ENCODE measurements around the gene HLA-C. TPM values are rescaled to one million over a fixed set of nuclear protein-coding genes. Genes with fewer than 3 reads are reported as not detected.

Gene HLA-C
- total RNA-seq, 1 experiment from 2014 or later: 52.0 TPM

DNA sequence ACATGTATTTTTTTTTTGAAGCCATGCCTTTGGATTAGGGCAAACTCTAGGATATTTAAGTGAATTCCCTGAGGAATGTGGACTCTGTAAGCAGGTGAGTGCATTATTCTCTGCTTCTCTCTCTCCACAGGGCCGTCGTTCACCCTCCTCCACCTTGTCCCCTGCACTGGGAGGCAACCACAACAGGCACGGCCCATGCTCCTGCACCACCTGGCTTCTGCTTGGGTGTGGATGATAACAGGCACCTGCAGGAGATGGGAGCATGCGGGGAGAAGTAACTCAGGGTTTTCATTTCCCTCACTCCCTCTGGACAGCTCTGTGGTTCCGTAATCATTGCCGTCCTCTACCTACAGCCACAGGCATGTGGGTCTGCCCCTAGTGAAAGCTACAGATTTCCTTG is 43.4 kb downstream of the HLA-C start:
- in situ Hi-C loops (cut with HindIII; ENCODE audit: low sequenced_read_pairs): no loop called here

DNA sequence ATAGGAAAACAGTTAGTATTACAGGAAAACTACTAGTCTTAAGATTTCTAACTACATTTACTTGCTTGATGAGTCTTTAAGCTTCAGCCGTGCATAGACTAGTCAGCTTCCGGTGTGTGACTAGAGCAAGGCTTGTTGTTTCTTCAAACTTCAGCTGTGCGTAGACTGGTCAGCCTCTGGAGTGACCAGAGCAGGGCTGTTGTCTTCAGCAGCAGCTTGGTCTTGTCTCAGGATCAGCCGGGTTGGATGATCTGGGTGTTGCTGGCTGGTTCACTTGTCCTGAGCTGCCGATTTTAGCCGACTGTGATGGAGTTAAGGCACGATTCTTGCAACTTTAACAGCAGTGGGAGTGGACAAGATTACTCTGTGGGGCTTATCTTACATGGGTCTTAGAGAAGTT is 44.7 kb downstream of the HLA-C start:
- in situ Hi-C loops (cut with HindIII; ENCODE audit: low sequenced_read_pairs): no loop called here

More for the DNA sequence above, 43.4 kb downstream of the HLA-C start:
- DNase-seq (ENCODE audit: low spot score): no peak

DNA sequence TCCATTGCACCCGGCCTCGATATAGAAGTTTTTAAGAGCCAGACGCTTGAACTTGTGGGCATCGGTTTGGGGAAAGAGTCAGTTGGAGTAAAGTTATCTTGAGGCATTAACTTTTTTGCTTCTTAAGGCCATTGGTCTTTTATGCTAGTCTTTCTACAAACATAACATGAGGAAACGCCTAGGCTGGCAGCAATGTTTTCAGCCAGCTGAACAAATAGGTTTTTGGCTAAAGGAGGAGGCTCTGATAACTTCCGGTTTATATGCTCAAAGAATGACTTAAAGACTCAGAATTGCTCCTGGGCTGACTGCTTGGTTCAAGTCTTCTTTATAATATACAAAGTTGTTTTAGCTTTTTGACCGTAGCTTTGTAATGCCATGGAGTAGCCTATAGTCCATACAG is 46.2 kb downstream of the HLA-C start:
- DNase-seq (ENCODE audit: low spot score): no peak
- in situ Hi-C loops (cut with HindIII; ENCODE audit: low sequenced_read_pairs): no loop called here

More for the DNA sequence above, 44.7 kb downstream of the HLA-C start:
- DNase-seq (ENCODE audit: low spot score): no peak

DNA sequence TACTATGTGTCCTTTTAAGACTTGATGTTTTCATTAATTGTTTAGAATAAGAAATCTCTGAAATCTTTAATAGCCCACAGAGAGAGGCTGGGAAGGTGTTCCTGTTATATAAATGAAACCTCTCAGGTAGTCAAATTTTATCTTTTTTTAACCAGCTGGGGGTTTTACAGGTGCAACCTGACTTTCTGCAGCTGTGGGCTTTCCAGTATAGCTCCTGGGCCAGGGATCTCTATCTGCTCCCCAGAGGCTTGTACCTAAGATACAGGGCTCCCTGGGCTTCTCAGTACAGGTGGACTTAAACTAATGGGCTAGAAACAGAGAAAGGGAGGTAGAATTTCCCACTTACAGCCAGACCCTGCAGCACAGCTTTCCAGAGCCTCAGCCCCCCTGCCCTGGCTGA is 49.4 kb downstream of the HLA-C start:
- in situ Hi-C loops (cut with HindIII; ENCODE audit: low sequenced_read_pairs): no loop called here
- DNase-seq (ENCODE audit: low spot score): no peak

Other genes with a start within 250 kb of the HLA-C start
- gene C6orf15, start 159.5 kb downstream of the HLA-C start, total RNA-seq (2014; rRNA removed; shearing (Covaris generic)): not detected in 2 replicates
- not detected in 2 replicates for gene PSORS1C1, start 157.3 kb downstream of the HLA-C start, total RNA-seq (2014; rRNA removed; shearing (Covaris generic))
- gene CDSN, start 151.6 kb downstream of the HLA-C start, total RNA-seq (2014; rRNA removed; shearing (Covaris generic)): not detected in 2 replicates
- not detected in 2 replicates for gene PSORS1C2, start 133.0 kb downstream of the HLA-C start, total RNA-seq (2014; rRNA removed; shearing (Covaris generic))
- 33.6 and 37.5 TPM in 2 replicates for gene CCHCR1, start 114.3 kb downstream of the HLA-C start, total RNA-seq (2014; rRNA removed; shearing (Covaris generic))
- 16.1 and 19.4 TPM in 2 replicates for gene TCF19, start 113.5 kb downstream of the HLA-C start, total RNA-seq (2014; rRNA removed; shearing (Covaris generic))
- 0.18 TPM in 1 of 2 replicates, not detected in the other for gene POU5F1, start 101.4 kb downstream of the HLA-C start, total RNA-seq (2014; rRNA removed; shearing (Covaris generic))
- gene HLA-B, start 85.1 kb upstream of the HLA-C start, total RNA-seq (2014; rRNA removed; shearing (Covaris generic)): 9.0 and 25.4 TPM in 2 replicates
- 40.3 and 44.1 TPM in 2 replicates for gene MICA, start 131.5 kb upstream of the HLA-C start, total RNA-seq (2014; rRNA removed; shearing (Covaris generic))
- 15.0 and 18.3 TPM in 2 replicates for gene MICB, start 226.1 kb upstream of the HLA-C start, total RNA-seq (2014; rRNA removed; shearing (Covaris generic))

All from G401 (cell line).